Activated CD4-positive, alpha-beta T cell treated with anti-CD3 and anti-CD28 coated beads for 24 hours (primary cell): ENCODE measurements around the gene TP53BP2.
"Not testable (repeated sequence)": the region's sequence is repeated elsewhere in the genome, so short reads cannot be mapped to it uniquely, and the experiment has no call there.

Experiments used
- DNase-seq, 2 donors: peaks; one replicate each; pipeline ENCODE4 v3.0.0-alpha.2; 2020; ENCODE audit warnings: low read depth in 2 of 2

Gene TP53BP2

GRCh38 chr1:223845810-223846682, at the start of gene TP53BP2:
TP53BP2 (minus strand) TSS chr1:223845947; CDS start chr1:223845680, 267 bp downstream.
- DNase-seq: peak; percentile 71 to 74

GRCh38 chr1:223890494-223890893, 44.7 kb upstream of the TP53BP2 start:
- not testable (repeated sequence) for DNase-seq

- not testable (repeated sequence) for DNase-seq
These were observed 43.6 kb upstream of the TP53BP2 start for GRCh38 chr1:223889319-223889718.

- no peak for DNase-seq
These were observed 42.1 kb upstream of the TP53BP2 start for GRCh38 chr1:223887747-223888418.

GRCh38 chr1:223886516-223886921, 40.8 kb upstream of the TP53BP2 start:
- no peak for DNase-seq

- DNase-seq: no peak
These were observed 39.9 kb upstream of the TP53BP2 start for GRCh38 chr1:223885614-223886013.

GRCh38 chr1:223878598-223879325, 33.0 kb upstream of the TP53BP2 start:
- DNase-seq: no peak

- DNase-seq: no peak
These were observed 32.1 kb upstream of the TP53BP2 start for GRCh38 chr1:223877804-223878203.

- no peak for DNase-seq
These were observed 30.8 kb upstream of the TP53BP2 start for GRCh38 chr1:223876590-223876989.

GRCh38 chr1:223873044-223873443, 27.3 kb upstream of the TP53BP2 start:
- DNase-seq: no peak

- DNase-seq: no peak
These were observed 26.7 kb upstream of the TP53BP2 start for GRCh38 chr1:223872308-223872901.

- DNase-seq: no peak
These were observed 25.1 kb upstream of the TP53BP2 start for GRCh38 chr1:223870617-223871574.

- DNase-seq: not testable (repeated sequence)
These were observed 19.0 kb upstream of the TP53BP2 start for GRCh38 chr1:223864599-223865368.

- no peak for DNase-seq
These were observed 18.3 kb upstream of the TP53BP2 start for GRCh38 chr1:223864084-223864483.

- no peak for DNase-seq
These were observed 16.2 kb upstream of the TP53BP2 start for GRCh38 chr1:223861904-223862303.

GRCh38 chr1:223860051-223860622, 14.4 kb upstream of the TP53BP2 start:
- no peak for DNase-seq

GRCh38 chr1:223859058-223859457, 13.3 kb upstream of the TP53BP2 start:
- DNase-seq: no peak

- no peak for DNase-seq
These were observed 10.6 kb upstream of the TP53BP2 start for GRCh38 chr1:223856386-223856785.

GRCh38 chr1:223853748-223854147, 8.0 kb upstream of the TP53BP2 start:
- no peak for DNase-seq

GRCh38 chr1:223853275-223853674, 7.5 kb upstream of the TP53BP2 start:
- DNase-seq: no peak
